SW480 (cell line): ENCODE data around the gene C7.
"Not testable (repeated sequence)": the region's sequence is repeated elsewhere in the genome, so short reads cannot be mapped to it uniquely, and the experiment has no call there.

ENCODE experiments used
- DNase-seq: peaks from one replicate; pipeline ENCODE4 v3.0.0-alpha.2; 2016; ENCODE audit warnings: low spot score

Gene C7

DNA sequence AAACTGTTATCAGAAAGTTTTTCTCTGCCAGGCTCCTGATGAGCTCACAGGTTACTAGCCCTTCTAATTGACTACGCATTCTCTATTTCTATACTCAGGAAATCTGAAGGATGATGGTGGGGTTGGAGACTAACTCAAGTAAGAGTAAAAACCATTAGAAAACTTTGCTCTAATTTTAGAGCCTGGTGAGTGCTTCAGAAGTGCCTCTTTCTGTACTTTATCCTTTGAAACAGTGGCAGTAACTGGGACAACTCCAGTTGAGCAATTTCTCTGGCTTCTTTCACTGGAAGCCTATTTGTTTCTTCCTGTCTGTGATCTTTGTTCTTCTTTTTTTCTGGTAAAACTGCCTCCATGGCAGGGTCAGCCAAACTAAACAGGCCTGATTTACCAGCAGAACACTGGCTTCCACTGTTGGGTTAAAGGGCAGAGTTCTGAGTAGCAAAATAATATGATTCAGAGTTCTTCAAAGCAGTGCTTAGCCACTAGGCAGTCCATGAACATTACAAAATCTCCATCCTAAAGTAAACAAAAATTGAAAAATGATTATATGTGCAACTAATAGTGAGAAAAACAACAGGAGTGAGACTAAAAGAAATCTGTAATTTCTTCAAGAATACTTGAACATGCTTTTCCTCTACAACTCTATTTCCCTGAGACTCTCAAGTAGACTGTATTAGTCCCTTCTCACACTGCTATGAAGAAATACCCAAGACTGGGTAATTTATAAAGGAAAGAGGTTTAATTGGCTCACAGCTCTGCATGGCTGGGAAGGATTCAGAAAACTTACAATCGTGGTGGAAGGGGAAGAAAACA, 82.1 kb downstream of the C7 start:
- DNase-seq = no peak

DNA sequence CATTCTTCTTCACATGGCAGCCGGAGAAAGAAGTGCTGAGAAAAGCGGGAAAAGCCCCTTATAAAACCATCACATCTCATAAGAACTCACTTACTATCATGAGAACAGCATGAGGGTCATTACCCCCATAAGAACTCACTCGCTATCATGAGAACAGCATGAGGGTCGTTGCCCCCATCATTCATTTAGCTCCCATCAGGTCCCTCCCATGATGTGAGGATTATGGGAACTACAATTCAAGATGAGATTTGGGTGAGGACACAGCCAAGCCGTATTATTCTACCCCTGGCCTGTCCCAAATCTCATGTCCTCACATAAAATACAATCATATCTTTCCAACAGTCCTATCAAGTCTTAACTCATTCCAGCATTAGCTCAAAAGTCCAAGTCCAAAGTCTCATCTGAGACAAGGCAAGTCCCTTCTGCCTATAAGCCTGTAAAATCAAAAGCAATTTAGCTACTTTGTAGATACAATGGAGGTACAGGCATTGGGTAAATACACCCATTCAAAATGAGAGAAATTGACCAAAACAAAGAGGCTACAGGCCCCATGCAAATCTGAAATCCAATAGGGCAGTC, 82.8 kb downstream of the C7 start:
- no peak for DNase-seq

DNA sequence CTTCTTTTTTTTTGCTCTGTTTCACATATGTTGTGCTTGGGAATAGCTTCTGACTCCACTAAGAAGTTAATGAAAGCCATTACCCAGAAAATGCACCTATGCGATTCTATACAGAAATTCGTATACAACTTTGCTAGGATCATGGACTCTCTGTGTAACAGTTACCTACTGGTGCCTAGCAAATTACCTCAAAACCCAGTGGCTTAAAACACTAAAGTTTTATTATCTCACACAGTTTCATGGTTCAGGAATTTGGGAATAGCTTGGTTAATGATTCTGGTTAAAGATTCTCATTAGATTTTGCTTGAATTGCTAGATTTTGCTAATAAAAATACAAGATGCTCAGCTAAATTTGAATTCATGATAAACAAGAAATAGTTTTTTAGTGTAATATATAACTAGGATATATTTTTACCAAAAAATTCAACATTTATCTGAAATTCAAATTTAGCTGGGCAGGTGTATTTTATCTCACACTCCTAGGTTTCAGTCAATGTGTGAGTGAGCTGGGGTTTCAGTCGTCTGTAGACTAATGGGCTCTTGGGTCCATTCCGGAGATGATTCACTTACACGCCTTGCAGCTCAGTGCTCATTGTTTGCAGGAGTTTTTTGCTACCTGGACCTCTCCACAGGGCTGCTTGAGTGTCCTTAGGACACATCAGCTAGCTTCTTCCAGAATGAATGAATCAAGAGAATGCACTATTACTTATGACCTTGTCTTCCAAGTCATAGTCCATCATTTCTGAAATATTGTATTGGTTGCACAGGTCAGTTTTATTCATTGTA, 86.7 kb downstream of the C7 start:
- DNase-seq = no peak

DNA sequence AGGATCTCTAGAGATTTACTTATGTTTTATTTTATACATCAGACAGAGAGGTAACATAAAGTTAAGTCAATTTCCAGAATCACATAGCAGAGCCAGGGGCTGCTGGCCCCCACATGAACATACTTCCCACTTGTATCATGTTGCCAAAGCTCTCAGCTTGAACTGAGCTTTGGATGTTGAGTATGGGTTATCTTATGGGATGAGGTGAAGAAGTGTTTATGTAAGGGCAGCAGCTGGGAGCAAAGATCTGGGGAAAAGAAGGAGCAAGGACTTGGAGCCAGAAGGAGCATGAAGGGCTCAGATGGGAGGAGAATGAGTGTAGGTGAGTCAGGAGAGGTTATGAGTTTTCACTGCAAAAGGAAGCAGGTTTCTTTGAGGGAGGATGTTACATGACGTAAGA, 89.8 kb downstream of the C7 start:
- no peak for DNase-seq

DNA sequence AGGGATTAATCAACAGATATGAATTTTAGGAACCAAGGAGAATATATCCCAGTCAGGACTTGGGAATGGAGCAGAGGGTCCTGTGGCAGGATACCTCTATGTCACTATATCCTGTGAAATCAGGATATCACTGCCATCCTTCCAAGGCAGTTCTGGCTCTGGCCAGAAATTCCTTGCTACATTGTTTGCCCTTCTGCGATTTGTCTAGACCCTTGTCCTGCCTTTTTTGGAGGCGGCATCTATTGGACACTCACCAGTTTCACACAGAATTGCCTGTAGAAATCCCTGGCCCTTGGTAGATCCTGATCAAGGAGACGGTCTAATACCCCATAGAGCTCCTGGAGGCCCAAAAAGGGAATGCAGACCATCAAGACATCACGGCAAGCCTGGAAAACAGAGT, 90.7 kb downstream of the C7 start:
- DNase-seq = no peak

DNA sequence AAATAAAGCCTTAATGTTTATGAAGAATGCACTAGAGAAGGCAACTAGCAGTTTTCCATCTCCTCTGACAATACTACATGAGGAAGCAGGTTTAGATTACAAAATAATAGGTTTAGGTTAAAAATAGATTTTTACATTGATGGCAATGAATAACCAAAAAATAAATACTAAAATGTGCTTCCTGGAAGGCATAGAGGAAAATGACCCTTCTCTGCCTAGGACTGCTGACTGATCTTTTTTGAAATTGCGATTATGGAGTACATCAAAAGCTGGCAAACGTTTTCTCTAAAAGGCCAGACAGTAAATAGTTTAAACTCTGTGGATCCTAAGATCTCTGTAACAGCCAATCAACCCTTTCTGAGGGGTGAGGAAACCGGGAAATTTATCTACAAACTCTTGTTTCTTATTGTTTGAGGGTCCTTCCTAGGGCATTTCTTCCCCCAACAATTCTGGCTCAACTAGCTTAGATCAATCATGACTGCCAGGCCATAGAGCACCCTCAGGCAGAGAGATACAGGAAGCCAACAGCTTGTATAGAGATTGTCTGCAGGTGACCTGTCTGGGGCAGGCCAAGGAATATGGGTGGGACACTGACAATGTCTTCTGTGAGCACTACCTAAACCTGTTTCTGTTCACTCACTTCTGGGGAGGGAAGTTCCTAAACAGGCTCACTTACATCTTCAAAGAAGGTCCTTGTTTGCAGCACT, 94.5 kb downstream of the C7 start:
- no peak for DNase-seq

DNA sequence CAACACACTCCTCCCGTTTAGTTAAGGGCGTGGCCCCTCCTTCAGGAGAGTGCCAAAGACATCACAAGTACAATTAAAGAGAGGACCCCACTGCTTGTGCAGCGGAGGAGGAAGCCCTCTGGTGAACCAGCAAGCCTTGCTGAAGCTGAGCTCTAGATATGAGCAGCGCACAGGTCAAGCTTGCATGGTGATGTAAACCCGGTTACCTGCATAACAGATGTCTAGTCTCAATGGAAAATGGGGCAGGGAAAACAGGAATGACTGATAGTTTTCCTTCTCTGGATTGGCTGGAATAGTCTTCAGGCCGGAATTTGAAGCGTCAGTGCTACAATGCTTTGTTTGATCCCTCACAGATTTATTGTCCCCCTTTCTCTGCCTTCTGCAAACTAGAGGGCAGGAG, 95.6 kb downstream of the C7 start:
- DNase-seq = no peak

DNA sequence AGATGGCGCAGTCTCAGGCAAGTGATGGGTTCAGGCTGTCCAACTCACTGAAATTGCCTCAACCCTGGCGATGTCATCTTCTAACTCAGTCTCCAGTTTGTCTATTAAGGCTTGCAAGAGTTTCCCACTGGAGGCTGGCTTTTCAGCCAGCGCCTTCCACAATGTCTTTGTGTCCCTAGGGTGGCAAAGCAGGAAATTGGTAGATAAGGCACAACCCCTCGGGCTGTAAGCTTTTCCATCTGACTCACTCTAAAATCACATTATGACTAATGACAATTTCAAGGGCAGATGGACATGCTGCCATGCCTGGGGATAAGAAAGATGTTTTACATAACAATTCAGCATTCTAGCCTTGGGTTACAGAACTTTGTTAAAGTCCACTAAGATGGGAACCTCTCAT, 99.9 kb downstream of the C7 start:
- DNase-seq = no peak

DNA sequence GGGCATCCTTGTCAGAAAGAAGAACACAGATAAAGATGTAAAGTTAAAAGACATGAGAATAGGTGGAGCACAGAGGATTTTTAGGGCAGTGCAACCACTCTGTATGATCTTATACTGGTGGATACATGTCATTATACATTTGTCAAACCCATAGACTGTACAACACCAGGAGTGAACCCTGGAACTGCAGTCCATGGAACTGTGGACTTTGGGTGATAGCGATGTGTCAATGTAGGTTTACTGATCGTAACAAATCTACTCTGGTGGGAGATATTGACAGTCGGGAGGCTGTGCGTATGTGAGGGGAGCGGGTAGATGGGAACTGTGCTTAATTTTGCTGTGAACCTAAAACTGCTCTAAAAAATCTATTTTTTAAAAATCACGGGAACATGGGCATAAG, 101.3 kb downstream of the C7 start:
- no peak for DNase-seq

DNA sequence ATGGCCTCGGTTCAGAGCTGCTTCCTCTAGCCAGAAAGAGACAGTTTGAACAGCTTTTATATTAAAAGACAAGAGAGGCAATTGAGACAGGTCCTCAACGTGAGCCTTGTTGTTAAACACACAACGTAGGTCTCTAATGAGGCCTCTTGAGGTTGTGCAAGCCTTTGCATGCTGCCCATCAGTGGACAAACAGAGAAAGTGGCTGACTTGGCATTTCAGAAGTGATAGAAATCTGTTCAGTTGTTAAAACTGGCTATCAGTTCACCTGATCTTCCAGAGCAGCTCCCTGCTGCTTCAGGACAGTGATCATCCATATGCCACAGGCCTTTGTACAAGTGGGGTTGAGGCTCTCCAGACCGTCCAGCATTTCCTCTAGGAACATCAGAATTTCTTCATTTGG, 103.0 kb downstream of the C7 start:
- no peak for DNase-seq

DNA sequence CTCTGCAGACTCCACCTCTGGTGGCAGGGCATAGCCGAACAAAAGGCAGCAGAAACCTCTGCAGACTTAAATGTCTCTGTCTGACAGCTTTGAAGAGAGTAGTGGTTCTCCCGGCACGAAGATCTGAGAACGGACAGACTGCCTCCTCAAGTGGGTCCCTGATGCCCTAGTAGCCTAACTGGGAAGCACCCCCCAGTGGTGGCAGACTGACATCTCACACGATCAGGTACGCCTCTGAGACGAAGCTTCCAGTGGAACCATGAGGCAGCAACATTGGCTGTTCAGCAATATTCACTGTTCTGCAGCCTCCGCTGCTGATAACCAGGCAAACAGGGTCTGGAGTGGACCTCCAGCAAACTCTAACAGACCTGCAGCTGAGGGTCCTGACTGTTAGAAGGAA, 113.3 kb downstream of the C7 start:
- not testable (repeated sequence) for DNase-seq
